ENCODE data around the gene CCDC33.

DNA sequence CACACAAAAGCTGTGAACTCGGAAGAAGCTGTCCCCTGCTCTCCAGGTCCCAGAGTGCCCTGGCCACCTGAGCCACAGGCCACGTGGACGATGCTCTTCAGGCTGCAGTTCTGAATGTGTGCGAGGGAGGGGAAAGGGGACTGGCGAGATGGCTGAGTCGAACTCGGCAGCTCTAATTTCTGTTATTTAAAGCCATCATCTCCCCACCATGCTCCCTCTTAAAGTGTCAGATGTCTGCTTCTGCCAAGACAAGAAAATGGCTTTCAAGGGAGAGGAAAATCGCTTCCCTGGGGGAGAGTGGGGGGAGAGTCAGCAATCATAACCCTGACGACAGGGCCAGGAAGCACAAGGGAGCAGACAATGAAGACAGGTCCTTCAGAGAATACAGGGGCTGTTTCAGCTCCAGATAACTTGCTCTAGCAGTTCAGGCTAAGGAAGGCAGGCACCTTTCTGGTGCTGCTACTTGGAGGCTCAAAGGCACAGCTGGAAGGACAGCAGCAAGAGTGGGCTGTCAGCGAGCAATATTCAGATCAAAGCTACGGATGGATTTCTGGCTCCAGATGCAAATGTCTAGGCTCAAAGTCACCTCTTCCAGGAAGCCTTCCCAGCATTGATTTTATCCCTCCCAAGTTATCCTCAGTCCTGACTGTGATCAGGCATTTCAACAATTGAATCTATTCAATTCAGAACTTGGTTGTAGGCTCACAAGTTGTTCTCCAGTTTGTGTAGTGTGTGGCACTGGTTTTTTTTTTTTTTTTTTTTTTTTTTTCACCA lies 15.5 kb upstream of the CCDC33 start:
- TF ChIP-seq CTCF (IDR thresholded peaks at IDR 0.05) (no peak), HMGXB4 (CRISPR knock-in tag; IDR thresholded peaks at IDR 0.05) (no peak), JUN (CRISPR knock-in tag; IDR thresholded peaks at IDR 0.05) (no peak), ZNF423 (CRISPR knock-in tag; IDR thresholded peaks at IDR 0.05) (no peak), E2F1 (CRISPR knock-in tag; IDR thresholded peaks at IDR 0.05) (no peak), TP53 (CRISPR knock-in tag; IDR thresholded peaks at IDR 0.05) (no peak)

Data from WTC11 (cell line).